Stomach (tissue), 4 donors: ENCODE results near the gene GRK2.

Source experiments
- POLR2A ChIP-seq, 4 donors: fragments of 450-650 bp; IDR thresholded peaks; one replicate each; pipeline ENCODE4 v1.6.1; 2016; ENCODE audit warnings: antibody characterized with exemption in 4 of 4, control low read depth in 2 of 4, mild to moderate bottlenecking in 1 of 4, moderate library complexity in 1 of 4
- POLR2AphosphoS5 ChIP-seq, 3 donors: sonication (generic); formaldehyde crosslinking; IDR thresholded peaks; one replicate each; pipeline ENCODE4 v1.6.1; 2016; ENCODE audit warnings: antibody characterized with exemption in 3 of 3
- TF ChIP-seq, protein P1 (sequence below), 7 experiments: fragments of 450-650 bp in 4 of 7; fragments of 200-600 bp in 3 of 7; sonication (generic) in 3 of 7; IDR thresholded peaks; one replicate each; pipeline ENCODE4 v1.5.1; 2016 to 2019; ENCODE audit warnings: antibody characterized with exemption in 7 of 7, control low read depth in 2 of 7, mild to moderate bottlenecking in 1 of 7

DNA sequence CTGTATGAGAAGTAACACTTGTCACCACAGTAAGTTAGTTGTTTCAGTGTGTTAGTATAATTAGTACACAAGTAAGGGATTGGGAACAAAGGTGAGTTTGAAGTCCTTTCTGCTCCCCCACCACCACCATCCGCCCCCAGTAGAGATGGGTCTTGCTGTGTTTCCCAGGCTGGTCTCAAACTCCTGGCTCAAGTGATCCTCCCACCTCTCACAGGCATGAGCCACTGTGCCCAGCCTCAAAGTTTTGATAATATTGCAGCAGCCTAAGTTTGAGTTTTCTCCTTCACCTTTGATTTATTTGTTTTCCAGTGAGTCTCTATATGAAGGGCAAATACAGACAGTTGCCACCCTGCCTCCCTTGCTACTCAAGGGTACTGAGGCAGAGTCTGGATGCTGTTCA lies 23.7 kb upstream of the GRK2 start:
- TF ChIP-seq, protein P1, sequence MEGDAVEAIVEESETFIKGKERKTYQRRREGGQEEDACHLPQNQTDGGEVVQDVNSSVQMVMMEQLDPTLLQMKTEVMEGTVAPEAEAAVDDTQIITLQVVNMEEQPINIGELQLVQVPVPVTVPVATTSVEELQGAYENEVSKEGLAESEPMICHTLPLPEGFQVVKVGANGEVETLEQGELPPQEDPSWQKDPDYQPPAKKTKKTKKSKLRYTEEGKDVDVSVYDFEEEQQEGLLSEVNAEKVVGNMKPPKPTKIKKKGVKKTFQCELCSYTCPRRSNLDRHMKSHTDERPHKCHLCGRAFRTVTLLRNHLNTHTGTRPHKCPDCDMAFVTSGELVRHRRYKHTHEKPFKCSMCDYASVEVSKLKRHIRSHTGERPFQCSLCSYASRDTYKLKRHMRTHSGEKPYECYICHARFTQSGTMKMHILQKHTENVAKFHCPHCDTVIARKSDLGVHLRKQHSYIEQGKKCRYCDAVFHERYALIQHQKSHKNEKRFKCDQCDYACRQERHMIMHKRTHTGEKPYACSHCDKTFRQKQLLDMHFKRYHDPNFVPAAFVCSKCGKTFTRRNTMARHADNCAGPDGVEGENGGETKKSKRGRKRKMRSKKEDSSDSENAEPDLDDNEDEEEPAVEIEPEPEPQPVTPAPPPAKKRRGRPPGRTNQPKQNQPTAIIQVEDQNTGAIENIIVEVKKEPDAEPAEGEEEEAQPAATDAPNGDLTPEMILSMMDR (IDR thresholded peaks at IDR 0.05), result no peak
- TF ChIP-seq POLR2A (IDR thresholded peaks at IDR 0.05), result no peak
- TF ChIP-seq POLR2AphosphoS5 (IDR thresholded peaks at IDR 0.05), result no peak
